H1 (cell line): ENCODE measurements around the gene MSL1. TPM values are rescaled to one million over a fixed set of nuclear protein-coding genes. Genes with fewer than 3 reads are reported as not detected.

Source experiments
- CEBPB ChIP-seq: IDR thresholded peaks from 2 replicates; pipeline ENCODE4 v1.6.1; 2012; ENCODE audit warnings: low read depth, low read length
- CHD2 ChIP-seq: IDR thresholded peaks from 2 replicates; pipeline ENCODE4 v1.6.1; 2012; ENCODE audit warnings: low read length, improper control_type of control experiment
- CHD7 ChIP-seq: fragments of 300-600 bp; sonication (generic); IDR thresholded peaks from 2 replicates; pipeline ENCODE4 v1.7.1; 2012; ENCODE audit warnings: low read length, moderate library complexity, mild to moderate bottlenecking, inconsistent platforms; ENCODE audit not compliant: insufficient replicate concordance
- EGR1 ChIP-seq: IDR thresholded peaks from 2 replicates; pipeline ENCODE4 v1.6.1; 2011; ENCODE audit warnings: low read depth, low read length, borderline replicate concordance
- GABPA ChIP-seq: IDR thresholded peaks from 2 replicates; pipeline ENCODE4 v1.6.1; 2011; ENCODE audit warnings: mild to moderate bottlenecking, low read length, moderate library complexity, borderline replicate concordance; ENCODE audit not compliant: insufficient read depth
- HDAC2 ChIP-seq, 2 experiments: fragments of 300-600 bp in 1 of 2; sonication (generic) in 1 of 2; IDR thresholded peaks; 2 replicates each; pipeline ENCODE4 v1.6.1; 2011 to 2012; ENCODE audit warnings: low read depth in 2 of 2, low read length in 2 of 2, mild to moderate bottlenecking in 2 of 2, moderate library complexity in 2 of 2, borderline replicate concordance in 1 of 2, inconsistent platforms in 1 of 2
- JUND ChIP-seq: IDR thresholded peaks from 2 replicates; pipeline ENCODE4 v1.6.1; 2011; ENCODE audit warnings: mild to moderate bottlenecking, improper control_type of control experiment, low read length
- KDM4A ChIP-seq: IDR thresholded peaks from one replicate; pipeline ENCODE4 v1.7.1; 2012; ENCODE audit warnings: low read depth, mild to moderate bottlenecking, moderate library complexity, low read length, inconsistent platforms; ENCODE audit not compliant: severe bottlenecking
- TEAD4 ChIP-seq: IDR thresholded peaks from 2 replicates; pipeline ENCODE4 v1.6.1; 2012; ENCODE audit warnings: low read depth, low read length, inconsistent platforms, mixed read lengths
- polyA plus RNA-seq, 7 experiments: library from polyadenylated mRNA; depleted of rRNA in 3 of 7; stranded (reverse) in 5 of 7; unstranded in 2 of 7; fragments of >200 nt in 5 of 7; fragments of 200-250 nt in 2 of 7; gene quantifications; 1 replicate in 5 of 7; 2 replicates in 1 of 7; 4 replicates in 1 of 7; pipeline versions ENCODE4 v1.2.1 to v1.2.3, GENCODE V29; 2011 to 2013; ENCODE audit warnings: missing spikeins in 2 of 7, mixed read lengths in 2 of 7
- total RNA-seq: library from RNA; stranded (reverse); fragmentation: NEBNext Ultra II Directional; extraction: Animal tissue kit (Norgen Biotek cat#: 25700); gene quantifications from 2 replicates; pipeline ENCODE4 v1.2.1, GENCODE V29; 2021

Gene MSL1
- total and polyA plus RNA-seq, 2 of the 8 experiments (the other 6 are each of a cell fraction or from before 2014, with no cell fraction given): 24.1 to 66.5 TPM

DNA sequence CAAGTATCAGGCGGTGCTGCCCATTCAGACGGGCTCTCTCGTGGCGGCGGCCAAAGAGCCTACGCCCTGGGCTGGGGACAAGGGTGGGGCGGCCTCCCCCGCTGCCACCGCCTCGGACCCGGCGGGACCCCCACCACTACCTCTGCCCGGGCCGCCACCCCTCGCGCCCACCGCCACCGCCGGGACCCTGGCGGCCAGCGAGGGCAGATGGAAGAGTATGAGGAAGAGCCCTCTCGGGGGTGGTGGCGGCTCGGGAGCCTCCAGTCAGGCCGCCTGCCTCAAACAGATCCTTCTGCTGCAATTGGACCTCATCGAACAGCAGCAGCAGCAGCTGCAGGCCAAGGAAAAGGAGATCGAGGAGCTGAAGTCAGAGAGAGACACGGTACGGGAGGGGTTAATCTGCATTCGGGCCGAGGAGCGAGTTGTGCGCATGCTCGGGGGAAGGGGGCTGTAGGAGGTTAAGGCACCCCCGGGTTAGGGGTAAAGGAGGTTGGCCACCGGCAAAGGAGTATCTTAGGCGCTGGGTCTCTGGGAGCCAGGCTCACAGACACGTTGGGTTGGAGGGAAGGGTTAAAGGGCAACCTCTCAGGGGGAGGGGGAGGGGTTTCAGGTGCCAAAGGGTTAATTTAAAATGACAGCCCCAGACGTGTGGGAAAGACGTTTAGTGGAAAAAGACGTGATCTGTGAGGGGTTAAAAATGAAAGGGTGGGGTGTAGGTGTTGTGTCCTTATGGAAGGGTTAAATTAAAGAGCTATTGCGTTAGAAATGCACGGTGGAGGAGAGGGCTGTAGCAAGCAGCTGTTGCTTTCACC lies 1.4 kb downstream of the MSL1 start (continued):
- TF ChIP-seq GABPA: no peak
- no peak for TF ChIP-seq CHD2
- TF ChIP-seq KDM4A: peak; percentile 15
- TF ChIP-seq CEBPB: no peak
- TF ChIP-seq JUND: no peak
- TF ChIP-seq HDAC2 (IDR thresholded peaks at IDR 0.05; ENCODE audit: borderline replicate concordance in 1 of 2, low read depth in 2 of 2, low read length in 2 of 2): peak in 1 of 2 experiments; percentile 96; a peak in 2 of 4 replicates
- peak; percentile 34; the same call in 1 of the 2 replicates for TF ChIP-seq EGR1
- TF ChIP-seq CHD7: no peak
- no peak for TF ChIP-seq TEAD4
